Effector memory CD4-positive, alpha-beta T cell (primary cell): ENCODE measurements around the gene BIRC5.

Experiments used
- DNase-seq, 3 donors: peaks; one replicate each; pipeline ENCODE4 v3.0.0-alpha.2; 2020
- H3K27ac ChIP-seq: 2 replicates; pipeline ENCODE4 v1.7.0; 2013; ENCODE audit warnings: mild to moderate bottlenecking, low read length, moderate library complexity; ENCODE audit not compliant: insufficient read depth, poor library complexity, severe bottlenecking
- H3K27me3 ChIP-seq: replicated peaks from 2 replicates; pipeline ENCODE4 v1.7.0; 2013; ENCODE audit warnings: mild to moderate bottlenecking, low read length; ENCODE audit not compliant: insufficient read depth, control insufficient read depth, poor library complexity, severe bottlenecking
- H3K36me3 ChIP-seq: 2 replicates; pipeline ENCODE4 v1.7.0; 2013; ENCODE audit warnings: mild to moderate bottlenecking, low read length, moderate library complexity; ENCODE audit not compliant: control insufficient read depth, insufficient read depth
- H3K4me1 ChIP-seq: 2 replicates; pipeline ENCODE4 v1.7.0; 2013; ENCODE audit warnings: low read length, mild to moderate bottlenecking; ENCODE audit not compliant: control insufficient read depth, insufficient read depth, poor library complexity, severe bottlenecking
- H3K4me3 ChIP-seq: 2 replicates; pipeline ENCODE4 v1.7.0; 2013; ENCODE audit warnings: low read length, low read depth, mild to moderate bottlenecking; ENCODE audit not compliant: insufficient read depth, poor library complexity, severe bottlenecking
- H3K9me3 ChIP-seq: 2 replicates; pipeline ENCODE4 v1.7.0; 2013; ENCODE audit warnings: mild to moderate bottlenecking, low read length, moderate library complexity; ENCODE audit not compliant: control insufficient read depth

Gene BIRC5

DNA sequence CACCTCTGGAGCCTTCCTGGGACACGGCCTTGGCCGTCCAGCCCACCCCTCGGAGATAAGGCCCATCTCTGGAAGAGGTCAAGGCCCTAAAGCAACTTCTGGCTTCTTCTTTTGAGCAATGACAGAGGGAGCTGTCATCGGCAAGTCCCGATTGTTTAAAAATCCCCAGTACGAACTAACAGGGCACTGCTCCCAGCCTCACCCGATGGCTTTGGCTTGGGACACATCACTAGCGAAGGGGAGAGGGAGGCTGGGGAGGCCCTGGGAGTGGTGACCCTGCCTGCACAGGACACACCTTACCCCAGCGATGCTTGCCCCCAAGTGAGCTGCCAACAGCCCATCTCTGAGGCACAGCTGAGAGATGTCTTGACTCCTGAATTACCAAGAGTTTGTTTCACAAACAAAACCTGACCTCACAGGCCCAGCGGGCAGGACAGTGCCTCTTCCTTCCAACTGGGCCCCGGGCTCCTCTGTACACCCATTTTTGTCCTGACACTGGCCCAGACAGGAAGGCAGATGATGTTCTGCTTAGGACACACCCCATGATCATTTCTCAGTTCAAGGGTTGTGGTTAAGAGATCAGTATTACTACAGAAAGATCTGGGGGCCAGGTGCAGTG is 40.8 kb upstream of the BIRC5 start:
- DNase-seq: no peak
- Histone ChIP-seq H3K36me3 (peaks cover 7% of the 10 kb centered on the region), H3K4me1 (peaks cover 42% of the 10 kb centered on the region)

DNA sequence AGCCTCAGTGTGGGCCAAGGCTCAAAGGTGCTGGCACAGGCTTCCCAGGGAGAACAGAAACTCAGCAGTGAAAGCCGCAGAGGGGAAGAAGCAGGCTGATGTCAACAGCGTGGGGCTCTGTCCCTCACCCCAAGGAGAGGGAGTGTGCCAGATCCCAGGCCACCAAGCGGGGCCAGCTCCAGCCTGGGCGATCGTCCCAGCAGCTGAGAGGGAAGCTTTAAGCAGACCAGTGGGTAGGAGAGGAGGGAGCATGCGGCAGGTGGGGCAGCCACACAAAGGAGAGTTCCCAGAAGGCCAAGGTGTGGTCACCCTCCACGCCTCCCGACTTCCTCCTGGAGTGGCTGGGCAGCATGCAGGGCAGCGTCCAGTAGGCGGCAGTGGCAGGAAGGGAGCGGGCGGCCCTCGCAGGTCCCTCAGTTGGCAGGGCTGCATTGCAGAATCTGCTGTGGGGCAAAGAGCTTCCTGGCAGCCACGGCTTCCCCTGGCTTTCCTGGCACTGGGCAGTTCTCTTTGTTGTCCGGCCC is 39.6 kb upstream of the BIRC5 start:
- no peak overlapping the region for H3K4me3 ChIP-seq
- no peaks in the 10 kb centered on the region for H3K9me3 ChIP-seq
- no peak for DNase-seq
- H3K27me3 ChIP-seq: no peaks in the 10 kb centered on the region
- no peak overlapping the region for H3K27ac ChIP-seq
- peaks cover 39% of the 10 kb centered on the region for H3K4me1 ChIP-seq
- H3K36me3 ChIP-seq: peaks cover 7% of the 10 kb centered on the region

More for the DNA sequence above, 40.8 kb upstream of the BIRC5 start:
- Histone ChIP-seq H3K9me3 (no peaks in the 10 kb centered on the region), H3K4me3 (no peak overlapping the region), H3K27ac (peak overlapping the region; percentile 49), H3K27me3 (no peaks in the 10 kb centered on the region)

DNA sequence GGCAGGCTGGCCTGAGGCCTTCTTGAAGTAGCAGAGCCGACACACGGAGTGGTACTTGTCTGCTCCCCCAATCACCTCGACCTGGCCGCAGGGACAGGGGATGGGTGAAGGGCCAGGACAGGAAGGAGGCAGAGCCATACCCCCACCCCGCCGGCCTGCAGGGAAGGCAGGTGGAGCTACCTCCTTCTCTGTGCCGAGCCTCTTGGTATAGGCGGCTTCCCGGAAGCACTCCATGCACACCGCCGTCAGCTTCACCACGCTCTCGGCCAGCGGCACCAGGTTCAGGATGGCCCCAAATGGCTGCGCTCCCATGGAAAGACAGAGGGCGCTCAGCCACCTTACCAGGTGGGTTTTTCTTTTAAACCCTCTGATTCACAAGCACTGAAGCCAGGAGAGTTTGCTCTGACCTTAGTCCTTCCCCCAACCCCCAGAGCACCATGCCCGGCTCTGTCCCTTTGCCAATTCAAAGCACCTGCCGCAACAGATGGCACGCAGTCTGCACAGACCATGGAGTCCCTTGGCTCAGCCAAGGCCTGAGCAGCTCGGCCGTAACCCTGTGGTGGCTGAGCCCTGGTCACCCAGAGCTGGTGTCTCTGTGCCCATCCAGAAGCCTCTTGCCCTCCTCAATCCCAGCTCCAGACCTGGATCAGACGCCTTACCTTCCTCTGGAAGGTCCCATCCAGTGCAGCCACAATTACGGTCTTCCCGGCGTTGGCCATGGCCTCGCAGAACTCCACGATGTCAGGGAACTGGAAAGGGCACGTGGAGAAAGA is 39.0 kb upstream of the BIRC5 start:
- Histone ChIP-seq H3K9me3 (no peaks in the 10 kb centered on the region), H3K36me3 (peaks cover 7% of the 10 kb centered on the region), H3K4me3 (no peak overlapping the region), H3K27me3 (no peaks in the 10 kb centered on the region), H3K27ac (no peak overlapping the region), H3K4me1 (peaks cover 33% of the 10 kb centered on the region)
- DNase-seq: no peak

DNA sequence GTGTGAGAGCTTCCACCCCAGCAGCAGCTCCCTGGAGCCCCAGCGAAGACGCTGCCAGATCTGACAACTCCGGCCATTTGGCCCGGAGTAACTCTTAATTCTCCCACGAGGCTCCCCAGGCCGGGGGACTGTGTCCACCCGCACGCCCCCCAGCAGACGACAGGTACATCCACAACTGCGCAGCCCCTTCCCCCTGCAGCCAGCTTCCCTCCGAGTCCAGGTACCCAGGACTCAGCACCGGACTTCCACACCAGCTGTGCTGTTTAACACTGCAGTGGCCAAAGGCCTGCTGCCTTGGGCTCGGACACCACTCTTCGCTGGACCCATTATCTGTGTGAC is 38.4 kb upstream of the BIRC5 start:
- Histone ChIP-seq H3K27ac (no peak overlapping the region), H3K4me1 (peaks cover 32% of the 10 kb centered on the region), H3K27me3 (no peaks in the 10 kb centered on the region), H3K36me3 (peaks cover 7% of the 10 kb centered on the region), H3K9me3 (no peaks in the 10 kb centered on the region), H3K4me3 (no peak overlapping the region)
- DNase-seq: no peak

DNA sequence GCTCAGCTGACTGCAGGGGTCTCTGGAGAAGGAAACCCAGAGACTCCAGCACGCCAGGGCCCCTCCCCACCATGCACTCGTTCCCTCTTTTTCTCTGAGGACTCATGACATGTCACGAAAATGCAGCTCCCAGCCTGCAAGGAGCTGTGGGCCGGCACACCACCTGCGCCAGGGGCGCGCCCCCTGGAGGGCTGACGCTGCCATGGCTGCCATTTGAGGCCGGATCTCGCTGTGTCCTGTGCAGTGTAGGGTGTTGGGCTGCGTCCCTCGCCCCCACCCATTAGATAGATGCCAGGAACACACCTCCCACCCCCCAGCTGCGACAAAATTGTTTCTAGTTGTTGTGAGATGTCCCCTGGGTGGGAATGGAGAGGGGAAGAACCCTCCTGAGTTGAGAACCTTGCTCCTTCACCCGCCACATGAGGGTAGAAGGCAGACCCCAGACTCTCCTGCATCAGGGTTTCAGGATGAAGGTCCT is 37.5 kb upstream of the BIRC5 start:
- no peaks in the 10 kb centered on the region for H3K27me3 ChIP-seq
- no peak overlapping the region for H3K27ac ChIP-seq
- H3K9me3 ChIP-seq: no peaks in the 10 kb centered on the region
- peaks cover under 1% of the 10 kb centered on the region for H3K36me3 ChIP-seq
- peaks cover 32% of the 10 kb centered on the region for H3K4me1 ChIP-seq
- no peak overlapping the region for H3K4me3 ChIP-seq
- peak; percentile 48 to 58 (median 57) for DNase-seq

DNA sequence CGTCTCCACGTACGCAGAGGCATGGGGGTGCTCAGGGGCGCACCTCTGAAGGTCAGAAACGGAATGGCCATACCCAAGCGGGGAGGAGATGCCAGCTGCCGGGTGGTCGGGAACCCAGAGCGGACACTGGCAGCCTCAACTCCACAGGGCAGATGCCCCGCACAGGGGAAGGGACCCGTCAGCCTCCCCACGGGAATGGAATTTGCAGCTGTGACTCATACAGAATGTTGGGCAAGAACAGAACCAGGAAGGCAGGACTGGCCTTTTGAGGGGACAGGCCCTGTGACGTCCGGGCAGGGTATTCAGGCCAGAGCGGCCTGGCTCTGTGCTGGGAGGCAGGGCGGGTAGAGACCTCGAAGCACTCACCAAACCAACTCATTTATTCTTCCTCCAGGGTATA is 34.7 kb upstream of the BIRC5 start:
- no peaks in the 10 kb centered on the region for H3K36me3 ChIP-seq
- no peak overlapping the region for H3K27ac ChIP-seq
- H3K9me3 ChIP-seq: no peaks in the 10 kb centered on the region
- DNase-seq: no peak
- no peak overlapping the region for H3K4me3 ChIP-seq
- peaks cover 10% of the 10 kb centered on the region for H3K4me1 ChIP-seq
- no peaks in the 10 kb centered on the region for H3K27me3 ChIP-seq

DNA sequence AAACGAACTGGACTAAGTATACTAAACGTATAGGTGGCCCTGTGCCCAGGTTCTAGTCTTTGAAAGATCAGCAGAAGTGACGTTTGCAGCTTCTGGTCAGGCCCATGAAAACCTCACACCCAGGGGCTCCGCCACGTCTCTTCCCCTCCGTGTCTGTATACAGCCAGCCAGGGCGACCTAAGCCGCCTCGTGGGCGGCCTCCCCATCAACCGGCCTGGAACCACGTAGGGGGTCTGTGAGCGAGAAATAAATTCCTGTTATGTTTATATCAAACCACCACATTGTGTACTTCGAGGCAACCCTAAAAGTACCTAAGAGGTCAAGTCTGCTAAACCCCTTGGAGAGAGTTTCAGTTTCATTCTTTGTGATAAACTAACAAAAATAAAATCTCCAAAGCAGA is 34.0 kb upstream of the BIRC5 start:
- no peaks in the 10 kb centered on the region for H3K9me3 ChIP-seq
- no peak overlapping the region for H3K27ac ChIP-seq
- H3K27me3 ChIP-seq: no peaks in the 10 kb centered on the region
- no peak overlapping the region for H3K4me3 ChIP-seq
- no peak for DNase-seq
- H3K4me1 ChIP-seq: peaks cover 7% of the 10 kb centered on the region
- H3K36me3 ChIP-seq: no peaks in the 10 kb centered on the region

DNA sequence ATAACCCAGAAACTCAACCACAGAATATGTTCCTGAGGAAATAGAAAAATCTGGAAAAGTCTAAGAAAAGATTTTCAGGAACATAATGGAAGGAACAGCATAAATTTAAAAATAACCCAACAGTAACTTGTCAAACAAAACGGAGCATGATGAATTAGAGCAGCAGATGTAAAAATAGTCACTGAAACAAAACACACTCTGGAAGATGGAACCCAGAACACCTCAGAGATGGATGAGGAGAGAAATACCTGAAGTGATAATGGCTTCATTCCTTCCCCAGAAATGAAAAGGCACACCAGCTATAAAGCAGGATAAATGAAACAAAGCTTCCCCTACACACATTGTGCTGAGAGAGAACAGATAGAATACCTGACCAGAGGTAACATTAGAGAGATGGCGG is 33.5 kb upstream of the BIRC5 start:
- Histone ChIP-seq H3K36me3 (no peaks in the 10 kb centered on the region), H3K4me3 (no peak overlapping the region), H3K4me1 (peaks cover 7% of the 10 kb centered on the region), H3K9me3 (no peaks in the 10 kb centered on the region), H3K27ac (no peak overlapping the region), H3K27me3 (no peaks in the 10 kb centered on the region)
- DNase-seq: no peak

DNA sequence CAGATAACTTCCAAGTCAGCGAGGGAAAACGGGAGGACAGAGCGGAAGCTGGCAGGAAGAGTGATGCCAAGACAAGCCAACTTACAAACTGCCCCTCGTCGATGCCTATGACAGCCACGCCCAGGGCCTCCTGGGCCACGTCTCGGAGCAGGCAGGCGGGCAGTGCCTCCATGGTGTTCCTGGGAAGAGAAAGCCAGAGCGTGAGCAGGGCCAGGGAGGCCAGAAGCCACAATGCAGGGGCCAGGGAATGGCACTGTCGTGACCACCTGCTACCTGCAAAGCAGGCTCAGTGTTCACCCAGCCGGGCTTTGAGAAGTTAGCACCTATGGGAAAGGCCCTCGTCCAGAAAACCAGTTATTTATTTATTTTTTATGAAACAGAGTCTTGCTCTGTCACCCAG is 31.5 kb upstream of the BIRC5 start:
- DNase-seq: no peak
- no peak overlapping the region for H3K4me3 ChIP-seq
- no peak overlapping the region for H3K27ac ChIP-seq
- H3K36me3 ChIP-seq: no peaks in the 10 kb centered on the region
- no peaks in the 10 kb centered on the region for H3K9me3 ChIP-seq
- H3K27me3 ChIP-seq: no peaks in the 10 kb centered on the region
- H3K4me1 ChIP-seq: no peaks in the 10 kb centered on the region

DNA sequence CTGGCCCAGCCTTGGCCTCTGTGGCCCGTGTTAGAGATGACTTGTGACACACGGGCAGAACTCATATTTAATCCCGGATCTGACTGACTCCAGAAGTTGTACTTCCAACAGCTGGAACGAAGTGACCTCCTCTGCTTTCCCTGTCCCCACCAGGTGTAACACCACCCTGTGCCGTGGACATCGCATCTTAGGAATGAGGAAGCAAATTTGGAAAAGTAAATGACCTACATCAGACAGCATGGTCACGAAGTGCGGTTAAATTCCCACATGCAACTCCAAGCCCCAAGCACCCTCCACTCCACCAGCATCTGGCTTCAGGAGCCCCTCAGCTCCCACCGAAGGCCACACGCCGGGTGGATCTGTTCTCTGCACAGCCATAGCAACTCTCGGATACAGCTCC is 30.1 kb upstream of the BIRC5 start:
- no peaks in the 10 kb centered on the region for H3K4me1 ChIP-seq

More for the DNA sequence above, 30.1 kb upstream of the BIRC5 start:
- Histone ChIP-seq H3K9me3 (no peaks in the 10 kb centered on the region), H3K27me3 (no peaks in the 10 kb centered on the region), H3K36me3 (no peaks in the 10 kb centered on the region), H3K4me3 (no peak overlapping the region), H3K27ac (no peak overlapping the region)
- no peak for DNase-seq
